ENCODE data around the gene CAB39L.

Gene CAB39L

GRCh38 chr13:49288458-49288857, 155.4 kb downstream of the CAB39L start:
- no peak for DNase-seq (ENCODE audit: low read depth in 2 of 2)

GRCh38 chr13:49287995-49288394, 155.9 kb downstream of the CAB39L start:
- DNase-seq (ENCODE audit: low read depth in 2 of 2) = no peak

- no peak for DNase-seq (ENCODE audit: low read depth in 2 of 2)
Measured at GRCh38 chr13:49279885-49280284, 164.0 kb downstream of the CAB39L start.

GRCh38 chr13:49279112-49279511, 164.8 kb downstream of the CAB39L start:
- DNase-seq (ENCODE audit: low read depth in 2 of 2) = no peak

- DNase-seq (ENCODE audit: low read depth in 2 of 2) = no peak
Measured at GRCh38 chr13:49278211-49278610, 165.7 kb downstream of the CAB39L start.

- no peak for DNase-seq (ENCODE audit: low read depth in 2 of 2)
Measured at GRCh38 chr13:49272296-49272695, 171.6 kb downstream of the CAB39L start.

- no peak for DNase-seq (ENCODE audit: low read depth in 2 of 2)
Measured at GRCh38 chr13:49271264-49271663, 172.6 kb downstream of the CAB39L start.

GRCh38 chr13:49265822-49266221, 178.0 kb downstream of the CAB39L start:
- no peak for DNase-seq (ENCODE audit: low read depth in 2 of 2)

- no peak for DNase-seq (ENCODE audit: low read depth in 2 of 2)
Measured at GRCh38 chr13:49262634-49263033, 181.2 kb downstream of the CAB39L start.

- DNase-seq (ENCODE audit: low read depth in 2 of 2) = no peak
Measured at GRCh38 chr13:49259586-49259985, 184.3 kb downstream of the CAB39L start.
